HEK293 (cell line): ENCODE data around the gene RHOV.

Experiments used
- CTCF ChIA-PET: fragments of 350-600 bp; formaldehyde crosslinking; extraction: SDS; loops from one replicate; lab custom pipeline; 2021; ENCODE audit warnings: antibody characterized with exemption; lab: Yijun Ruan, JAX
- POLR2A ChIA-PET: fragments of 300-600 bp; formaldehyde crosslinking; extraction: SDS; loops from one replicate; lab custom pipeline; 2020; ENCODE audit warnings: antibody characterized with exemption, inconsistent platforms; lab: Yijun Ruan, JAX
- H3K27ac ChIP-seq: fragments of 200-500 bp; sonication (Bioruptor generic); 2 replicates; pipeline ENCODE4 v1.5.1; 2014; ENCODE audit warnings: low read depth, low read length, control low read depth, inconsistent platforms; ENCODE audit errors: extremely low read depth
- H3K36me3 ChIP-seq, 2 experiments: fragments of 200-500 bp in 1 of 2; sonication (Bioruptor generic) in 1 of 2; 1 replicate in 1 of 2; 2 replicates in 1 of 2; pipeline ENCODE4 v1.5.1; 2014 to 2017; ENCODE audit warnings: inconsistent platforms in 2 of 2, low read length in 2 of 2; ENCODE audit not compliant: control insufficient read depth in 2 of 2, insufficient read depth in 1 of 2
- H3K4me1 ChIP-seq: fragments of 200-500 bp; sonication (Bioruptor generic); 2 replicates; pipeline ENCODE4 v1.5.1; 2014; ENCODE audit warnings: mild to moderate bottlenecking, low read length, inconsistent platforms; ENCODE audit not compliant: control insufficient read depth, insufficient read depth
- H3K4me3 ChIP-seq: 2 replicates; pipeline ENCODE4 v1.5.1; 2011; ENCODE audit warnings: low read depth, mild to moderate bottlenecking, control low read depth, low read length, moderate library complexity
- H3K9me3 ChIP-seq: fragments of 200-500 bp; sonication (Bioruptor generic); 2 replicates; pipeline ENCODE4 v1.5.1; 2014; ENCODE audit warnings: low read depth, low read length, inconsistent platforms; ENCODE audit not compliant: control insufficient read depth, insufficient read depth
- AEBP2 ChIP-seq: fragments of 450-650 bp; formaldehyde crosslinking; IDR thresholded peaks from 2 replicates; pipeline ENCODE4 v1.5.1; 2016; ENCODE audit warnings: missing biosample characterization, missing genetic modification characterization, borderline replicate concordance
- BCL11B ChIP-seq: fragments of 450-650 bp; formaldehyde crosslinking; IDR thresholded peaks from 2 replicates; pipeline ENCODE4 v1.5.1; 2016; ENCODE audit warnings: low read depth, missing biosample characterization, missing genetic modification characterization
- GLIS1 ChIP-seq: fragments of 450-650 bp; formaldehyde crosslinking; IDR thresholded peaks from 2 replicates; pipeline ENCODE4 v1.5.1; 2016; ENCODE audit warnings: missing biosample characterization, missing genetic modification characterization
- GLIS2 ChIP-seq: fragments of 450-650 bp; formaldehyde crosslinking; IDR thresholded peaks from 2 replicates; pipeline ENCODE4 v1.5.1; 2016; ENCODE audit warnings: missing biosample characterization, missing genetic modification characterization
- IKZF3 ChIP-seq: fragments of 450-650 bp; IDR thresholded peaks from 2 replicates; pipeline ENCODE4 v1.5.0; 2018; ENCODE audit warnings: missing biosample characterization, mild to moderate bottlenecking, missing genetic modification characterization, moderate library complexity
- KLF1 ChIP-seq: fragments of 450-650 bp; formaldehyde crosslinking; IDR thresholded peaks from 2 replicates; pipeline ENCODE4 v1.5.1; 2016; ENCODE audit warnings: missing biosample characterization, missing genetic modification characterization
- PATZ1 ChIP-seq: fragments of 450-650 bp; formaldehyde crosslinking; IDR thresholded peaks from 2 replicates; pipeline ENCODE4 v1.5.1; 2016; ENCODE audit warnings: missing biosample characterization, missing genetic modification characterization
- PRDM1 ChIP-seq: fragments of 450-650 bp; formaldehyde crosslinking; IDR thresholded peaks from 2 replicates; pipeline ENCODE4; 2016; ENCODE audit warnings: missing biosample characterization, missing genetic modification characterization
- PRDM10 ChIP-seq: fragments of 450-650 bp; formaldehyde crosslinking; IDR thresholded peaks from 2 replicates; pipeline ENCODE4 v1.5.1; 2016; ENCODE audit warnings: missing biosample characterization, missing genetic modification characterization
- WT1 ChIP-seq: fragments of 450-650 bp; formaldehyde crosslinking; IDR thresholded peaks from 2 replicates; pipeline ENCODE4 v1.5.1; 2016; ENCODE audit warnings: missing biosample characterization, missing genetic modification characterization
- ZBTB20 ChIP-seq: fragments of 450-650 bp; formaldehyde crosslinking; IDR thresholded peaks from 2 replicates; pipeline ENCODE4 v1.5.1; 2016; ENCODE audit warnings: missing biosample characterization, missing genetic modification characterization
- ZNF140 ChIP-seq: fragments of 450-650 bp; formaldehyde crosslinking; IDR thresholded peaks from 2 replicates; pipeline ENCODE4 v1.5.1; 2016; ENCODE audit warnings: missing biosample characterization, missing genetic modification characterization
- ZNF214 ChIP-seq: fragments of 450-650 bp; formaldehyde crosslinking; IDR thresholded peaks from 2 replicates; pipeline ENCODE4 v1.5.1; 2017; ENCODE audit warnings: missing biosample characterization, mild to moderate bottlenecking, missing genetic modification characterization, borderline replicate concordance
- ZNF366 ChIP-seq: fragments of 450-650 bp; formaldehyde crosslinking; conservative IDR thresholded peaks from 2 replicates; pipeline ENCODE4 v1.5.1; 2016; ENCODE audit warnings: missing biosample characterization, missing genetic modification characterization
- ZNF398 ChIP-seq: fragments of 450-650 bp; formaldehyde crosslinking; IDR thresholded peaks from 2 replicates; pipeline ENCODE4 v1.5.1; 2017; ENCODE audit warnings: missing biosample characterization, missing genetic modification characterization
- ZNF514 ChIP-seq: fragments of 450-650 bp; formaldehyde crosslinking; IDR thresholded peaks from 2 replicates; pipeline ENCODE4 v1.5.1; 2016; ENCODE audit warnings: missing biosample characterization, missing genetic modification characterization
- ZNF670 ChIP-seq: fragments of 450-650 bp; formaldehyde crosslinking; IDR thresholded peaks from 2 replicates; pipeline ENCODE4 v1.5.1; 2016; ENCODE audit warnings: missing biosample characterization, missing genetic modification characterization, low read depth
- ZNF707 ChIP-seq: fragments of 450-650 bp; formaldehyde crosslinking; IDR thresholded peaks from 2 replicates; pipeline ENCODE4 v1.5.1; 2016; ENCODE audit warnings: missing biosample characterization, missing genetic modification characterization
- ZNF776 ChIP-seq: fragments of 450-650 bp; formaldehyde crosslinking; IDR thresholded peaks from 2 replicates; pipeline ENCODE4 v1.5.0; 2017; ENCODE audit warnings: missing biosample characterization, missing genetic modification characterization, borderline replicate concordance
- ZSCAN5A ChIP-seq: fragments of 450-650 bp; formaldehyde crosslinking; IDR thresholded peaks from 2 replicates; pipeline ENCODE4 v1.5.1; 2016; ENCODE audit warnings: missing biosample characterization, missing genetic modification characterization

The RHOV gene

GRCh38 chr15:40850576-40851112 lies 23.4 kb downstream of the RHOV start:
- no peak overlapping the region for H3K27ac ChIP-seq
- no peak overlapping the region for H3K4me3 ChIP-seq
- no peak for TF ChIP-seq ZNF707
- no peak for TF ChIP-seq ZSCAN5A (tag by site-specific recombination)
- no peak for TF ChIP-seq ZNF140 (tag by site-specific recombination)
- no peak for TF ChIP-seq PRDM1 (tag by site-specific recombination)
- no peak for TF ChIP-seq ZNF514 (tag by site-specific recombination)
- TF ChIP-seq AEBP2 (tag by site-specific recombination): no peak
- no peak for TF ChIP-seq ZNF214 (tag by site-specific recombination)
- TF ChIP-seq IKZF3: no peak
- TF ChIP-seq ZNF776 (tag by site-specific recombination): no peak
- TF ChIP-seq ZBTB20 (tag by site-specific recombination): no peak
- TF ChIP-seq BCL11B (tag by site-specific recombination): no peak
- TF ChIP-seq ZNF398 (tag by site-specific recombination): no peak
- TF ChIP-seq KLF1: no peak
- ChIA-PET POLR2A (no interaction called here), CTCF (interaction anchor here (0.6 to 5.2 kb wide), 3 partner anchors 7 to 152 kb away, joined by 3 to 63 read pairs (median 4); no protein-coding TSS in a partner anchor)
- H3K36me3 ChIP-seq: peaks cover 0 to 25% of the 10 kb centered on the region in 2 experiments; a peak in 2 of 3 replicates
- peaks cover 3% of the 10 kb centered on the region; the same call in 1 of the 2 replicates for H3K4me1 ChIP-seq
- H3K9me3 ChIP-seq: no peaks in the 10 kb centered on the region

- H3K9me3 ChIP-seq: no peaks in the 10 kb centered on the region
- H3K36me3 ChIP-seq: peaks cover 0 to 6% of the 10 kb centered on the region in 2 experiments; a peak in 2 of 3 replicates
- no peak overlapping the region for H3K27ac ChIP-seq
- CTCF ChIA-PET: interaction anchor here (0.7 to 5.2 kb wide), 6 partner anchors 11 to 168 kb away, joined by 3 to 63 read pairs (median 5); partner anchors contain the start of genes RHOV and VPS18
- POLR2A ChIA-PET: interaction anchor here (0.7 to 1.8 kb wide), 6 partner anchors 11 to 81 kb away, joined by 3 to 7 read pairs (median 4); partner anchors contain the start of genes DLL4, RHOV and VPS18
- H3K4me3 ChIP-seq: no peak overlapping the region
- peaks cover 3% of the 10 kb centered on the region; the same call in 1 of the 2 replicates for H3K4me1 ChIP-seq
- TF ChIP-seq PATZ1 (tag by site-specific recombination): peak; percentile 44; the same call in 1 of the 2 replicates
- peak; percentile 55; the same call in 1 of the 2 replicates for TF ChIP-seq WT1 (tag by site-specific recombination)
- TF ChIP-seq PRDM10 (tag by site-specific recombination): peak; percentile 68; the same call in 1 of the 2 replicates
- peak; percentile 37; the same call in 1 of the 2 replicates for TF ChIP-seq GLIS1 (tag by site-specific recombination)
- no peak for TF ChIP-seq ZNF670
- 0 out of 2 replicates have a peak, but pooled peaks have one; percentile 31 for TF ChIP-seq ZNF366 (tag by site-specific recombination)
- TF ChIP-seq GLIS2 (tag by site-specific recombination): 0 out of 2 replicates have a peak, but pooled peaks have one; percentile 4
- peak; percentile 84 for TF ChIP-seq ZNF398 (tag by site-specific recombination)
Observed at GRCh38 chr15:40847223-40847961, 26.6 kb downstream of the RHOV start.
